ENCODE data around the gene ATP5PD.

DNA sequence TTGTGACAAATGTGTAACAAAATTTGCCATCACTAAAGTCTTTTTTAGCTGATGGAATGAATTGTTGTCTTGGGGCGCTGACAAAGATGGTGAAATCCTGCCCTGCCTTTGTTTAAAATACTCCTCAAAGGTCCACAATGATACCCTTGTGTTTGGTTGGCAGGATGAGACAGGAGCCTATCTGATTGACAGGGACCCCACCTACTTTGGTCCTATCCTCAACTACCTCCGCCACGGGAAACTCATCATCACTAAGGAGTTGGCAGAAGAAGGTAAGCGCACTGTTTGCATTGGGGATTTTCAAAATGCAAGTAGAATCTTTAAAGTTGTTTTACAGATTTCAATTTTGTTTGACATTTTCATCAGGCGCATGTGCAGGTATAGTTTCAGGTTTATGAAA is 2.3 kb upstream of the ATP5PD start:
- TF ChIP-seq POLR2A (IDR thresholded peaks at IDR 0.05; ENCODE audit: low read depth, low read length): no peak
- no peak for TF ChIP-seq TAF1 (IDR thresholded peaks at IDR 0.05; ENCODE audit: low read depth, low read length)
